Body of pancreas (tissue), 4 donors: Measurements from ENCODE around the gene ZNF813. TPM values are rescaled to one million over a fixed set of nuclear protein-coding genes. Genes with fewer than 3 reads are reported as not detected.
"Not testable (repeated sequence)": the region's sequence is repeated elsewhere in the genome, so short reads cannot be mapped to it uniquely, and the experiment has no call there.

Source experiments
- ATAC-seq: fragments of 150-250 bp; one replicate; pipeline ENCODE4 v1.9.1; 2016
- DNase-seq, 4 donors: peaks; one replicate each; pipeline ENCODE4 v3.0.0-alpha.2; 2019
- H3K27ac ChIP-seq, 4 donors: fragments of 200-600 bp; sonication (generic); 1 replicate in 3 of 4; 2 replicates in 1 of 4; pipeline versions ENCODE4 v1.5.1 to v1.6.1; 2016 to 2019; ENCODE audit warnings: mild to moderate bottlenecking in 1 of 4, mixed read lengths in 1 of 4, moderate library complexity in 1 of 4
- H3K27me3 ChIP-seq, 2 donors: fragments of 200-600 bp; sonication (generic); one replicate each; pipeline ENCODE4 v1.6.0; 2016; ENCODE audit warnings: mild to moderate bottlenecking in 1 of 2
- H3K36me3 ChIP-seq, 2 donors: fragments of 200-600 bp; sonication (generic); replicated peaks in 1 of 2; 2 replicates each; pipeline ENCODE4 v1.5.1; 2016; ENCODE audit warnings: low read depth in 2 of 2; ENCODE audit not compliant: insufficient read depth in 1 of 2
- H3K4me1 ChIP-seq: fragments of 200-600 bp; sonication (generic); one replicate; pipeline ENCODE4 v1.6.0; 2016
- H3K4me3 ChIP-seq, 2 donors: fragments of 200-600 bp; sonication (generic); 1 replicate in 1 of 2; 2 replicates in 1 of 2; pipeline ENCODE4 v1.5.1; 2016 to 2019
- H3K9me3 ChIP-seq, 3 donors: fragments of 200-600 bp; sonication (generic); 1 replicate in 2 of 3; 2 replicates in 1 of 3; pipeline ENCODE4 v1.5.1; 2016
- POLR2A ChIP-seq, 3 donors: fragments of 450-650 bp; IDR thresholded peaks; one replicate each; pipeline ENCODE4 v1.6.1; 2016; ENCODE audit warnings: antibody characterized with exemption in 3 of 3, mild to moderate bottlenecking in 2 of 3
- WGBS, 2 donors: methylation state at CpG; one replicate each; pipeline ENCODE4 v1.1.5; 2017; 5-methylcytosine and 5-hydroxymethylcytosine counted together
- intact Hi-C: fragments of 100-400 bp; cut with DNase I; formaldehyde crosslinking; loops from one replicate; pipeline ENCODE4 v1.15.1; 2023
- total RNA-seq, 2 donors: library from RNA; depleted of rRNA; stranded (reverse); fragments of >200 nt; gene quantifications; one replicate each; pipeline ENCODE4 v1.1.0, GENCODE V29; 2016
- TF ChIP-seq, protein P1 (sequence below), 7 experiments: fragments of 450-650 bp in 4 of 7; fragments of 200-600 bp in 3 of 7; sonication (generic) in 3 of 7; IDR thresholded peaks; one replicate each; pipeline ENCODE4 v1.5.1; 2016 to 2019; ENCODE audit warnings: antibody characterized with exemption in 7 of 7

The ZNF813 gene
- total RNA-seq, 2 donors from 2014 or later: 1.6 to 1.8 TPM

DNA sequence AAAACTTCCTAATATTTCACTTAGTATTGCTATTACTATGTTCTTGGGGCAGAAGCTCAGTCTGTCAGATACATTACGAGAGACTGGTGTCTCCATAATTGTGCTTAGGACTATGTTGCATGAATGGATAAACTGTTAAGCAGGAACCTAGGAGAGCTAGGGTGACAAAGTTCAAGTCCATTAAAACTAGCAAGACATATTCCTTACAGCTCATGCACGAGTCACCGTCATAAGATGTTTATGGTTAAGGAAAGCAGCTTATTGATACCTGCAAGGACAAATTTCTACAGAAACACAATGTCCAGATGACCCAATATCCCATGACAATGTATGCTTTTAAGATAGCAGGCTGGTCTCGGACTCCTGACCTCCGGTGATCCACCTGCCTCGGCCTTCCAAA, 5.7 kb upstream of the ZNF813 start:
- Histone ChIP-seq H3K36me3 (no peaks in the 10 kb centered on the region), H3K4me1 (peaks cover 4% of the 10 kb centered on the region), H3K27me3 (no peaks in the 10 kb centered on the region), H3K27ac (no peak overlapping the region), H3K4me3 (no peak overlapping the region), H3K9me3 (peaks cover 0 to 18% (median 0%) of the 10 kb centered on the region in 3 donors)
- TF ChIP-seq, protein P1, sequence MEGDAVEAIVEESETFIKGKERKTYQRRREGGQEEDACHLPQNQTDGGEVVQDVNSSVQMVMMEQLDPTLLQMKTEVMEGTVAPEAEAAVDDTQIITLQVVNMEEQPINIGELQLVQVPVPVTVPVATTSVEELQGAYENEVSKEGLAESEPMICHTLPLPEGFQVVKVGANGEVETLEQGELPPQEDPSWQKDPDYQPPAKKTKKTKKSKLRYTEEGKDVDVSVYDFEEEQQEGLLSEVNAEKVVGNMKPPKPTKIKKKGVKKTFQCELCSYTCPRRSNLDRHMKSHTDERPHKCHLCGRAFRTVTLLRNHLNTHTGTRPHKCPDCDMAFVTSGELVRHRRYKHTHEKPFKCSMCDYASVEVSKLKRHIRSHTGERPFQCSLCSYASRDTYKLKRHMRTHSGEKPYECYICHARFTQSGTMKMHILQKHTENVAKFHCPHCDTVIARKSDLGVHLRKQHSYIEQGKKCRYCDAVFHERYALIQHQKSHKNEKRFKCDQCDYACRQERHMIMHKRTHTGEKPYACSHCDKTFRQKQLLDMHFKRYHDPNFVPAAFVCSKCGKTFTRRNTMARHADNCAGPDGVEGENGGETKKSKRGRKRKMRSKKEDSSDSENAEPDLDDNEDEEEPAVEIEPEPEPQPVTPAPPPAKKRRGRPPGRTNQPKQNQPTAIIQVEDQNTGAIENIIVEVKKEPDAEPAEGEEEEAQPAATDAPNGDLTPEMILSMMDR (IDR thresholded peaks at IDR 0.05): no peak
- TF ChIP-seq POLR2A (IDR thresholded peaks at IDR 0.05): no peak
- 68 to 76% methylated on average over 6 of the region's 6 CpGs for WGBS, 2 donors
- ATAC-seq (no peak), DNase-seq (no peak)
- intact Hi-C loops: no loop called here

DNA sequence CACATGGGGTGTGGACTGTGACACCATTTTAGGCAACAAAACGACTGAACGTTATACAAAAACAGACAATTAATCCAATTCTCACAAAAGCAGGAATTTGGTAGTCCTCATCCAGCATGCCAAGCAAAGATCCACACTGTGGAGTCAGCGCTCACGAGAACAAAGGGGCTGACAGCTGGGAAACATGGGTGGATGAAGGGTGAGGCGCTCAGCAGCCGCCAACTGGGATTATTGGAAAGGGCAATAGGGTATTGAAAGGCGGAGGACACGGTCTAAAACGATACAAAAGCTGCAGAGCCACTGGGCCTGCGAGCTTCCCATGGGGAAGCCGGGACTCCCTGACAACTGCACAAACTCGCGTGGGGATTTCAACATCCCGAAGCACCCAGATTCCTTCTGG, 4.7 kb upstream of the ZNF813 start:
- intact Hi-C loops: no loop called here
- Histone ChIP-seq H3K4me3 (no peak overlapping the region), H3K27me3 (no peaks in the 10 kb centered on the region), H3K27ac (no peak overlapping the region), H3K4me1 (peaks cover 8% of the 10 kb centered on the region), H3K36me3 (no peaks in the 10 kb centered on the region), H3K9me3 (peaks cover 0 to 10% (median 0%) of the 10 kb centered on the region in 3 donors)
- no peak for DNase-seq
- no peak for ATAC-seq
- 69 to 71% methylated on average over 12 to 14 of the region's 14 CpGs for WGBS, 2 donors
- no peak for TF ChIP-seq POLR2A (IDR thresholded peaks at IDR 0.05)
- TF ChIP-seq, protein P1 (IDR thresholded peaks at IDR 0.05): no peak

DNA sequence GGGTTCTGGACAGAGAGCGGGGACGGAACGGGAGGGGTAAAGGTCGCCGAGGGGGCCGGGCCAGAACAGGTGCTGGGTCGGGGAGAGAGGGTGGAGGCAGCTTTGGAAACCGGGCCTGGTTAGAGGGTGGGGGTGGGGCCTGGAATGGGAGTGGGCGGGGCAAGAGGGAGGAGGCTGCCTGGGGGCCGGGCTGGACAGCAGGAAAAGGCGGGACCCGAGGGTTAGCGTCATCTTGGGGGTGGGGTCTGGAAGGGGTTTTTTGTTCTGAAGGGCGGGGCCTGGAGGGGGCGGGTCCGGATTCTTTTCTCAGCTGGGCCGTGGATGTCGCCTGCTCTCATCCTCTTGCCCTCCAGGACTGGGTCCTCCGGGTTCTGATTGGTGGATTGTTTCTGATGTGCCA, 4.3 kb upstream of the ZNF813 start:
- intact Hi-C loops: no loop called here
- ATAC-seq (no peak), DNase-seq (peak; percentile 7 to 31 (median 20))
- Histone ChIP-seq H3K27ac (no peak overlapping the region), H3K4me1 (peaks cover 10% of the 10 kb centered on the region), H3K27me3 (no peaks in the 10 kb centered on the region), H3K4me3 (no peak overlapping the region), H3K9me3 (peaks cover 0 to 8% (median 0%) of the 10 kb centered on the region in 3 donors), H3K36me3 (no peaks in the 10 kb centered on the region)
- 18% methylated on average over 15 to 19 of the region's 19 CpGs for WGBS, 2 donors
- TF ChIP-seq, protein P1 (IDR thresholded peaks at IDR 0.05): no peak

DNA sequence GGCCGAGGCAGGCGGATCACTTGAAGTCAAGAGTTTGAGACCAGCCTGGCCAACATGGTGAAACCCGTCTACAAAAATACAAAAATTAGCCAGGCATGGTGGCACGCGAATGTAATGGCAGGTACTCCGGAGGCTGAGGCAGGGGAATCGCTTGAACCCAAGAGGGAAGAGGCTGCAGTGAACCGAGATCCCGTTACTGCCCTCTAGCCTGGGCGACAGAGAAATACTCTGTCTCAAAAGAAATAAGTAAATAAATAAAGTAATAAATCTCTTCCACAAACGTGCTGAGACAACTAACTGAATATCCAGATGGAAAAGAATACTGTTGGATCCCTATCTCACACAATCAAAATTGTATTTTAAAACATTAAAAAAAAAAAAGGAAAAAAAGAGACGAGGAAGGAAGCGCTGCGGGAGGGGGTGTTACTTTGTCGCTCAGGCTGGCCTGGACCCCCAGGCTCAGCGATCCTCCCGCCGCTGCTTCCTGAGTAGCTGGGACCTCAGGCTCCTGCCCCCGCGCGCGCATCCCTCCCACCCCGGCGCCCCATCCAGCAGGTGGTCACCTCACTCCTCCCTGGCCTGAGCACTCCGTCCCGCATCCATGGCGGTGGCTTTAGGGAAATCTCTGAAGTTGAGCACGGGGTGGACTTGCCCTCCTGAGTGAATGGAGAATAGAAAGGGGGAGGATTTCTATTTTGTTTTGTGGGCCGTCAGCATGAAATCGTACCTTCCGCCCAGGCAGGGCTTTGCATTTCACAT, 628 bp upstream of the ZNF813 start:
- ATAC-seq (peak; percentile 26), DNase-seq (no peak)
- TF ChIP-seq, protein P1 (IDR thresholded peaks at IDR 0.05): no peak
- no peak for TF ChIP-seq POLR2A (IDR thresholded peaks at IDR 0.05)
- H3K4me1 ChIP-seq: peaks cover 14% of the 10 kb centered on the region
- H3K4me3 ChIP-seq: peak overlapping the region; percentile 20 to 32
- H3K9me3 ChIP-seq: no peaks in the 10 kb centered on the region
- peak overlapping the region in 3 of 4 donors; percentile 61 to 82 (median 72) for H3K27ac ChIP-seq
- H3K36me3 ChIP-seq: no peaks in the 10 kb centered on the region
- no peaks in the 10 kb centered on the region for H3K27me3 ChIP-seq
- intact Hi-C loops: no loop called here
- WGBS, 2 donors: 7 to 14% methylated on average over 30 to 31 of the region's 31 CpGs

DNA sequence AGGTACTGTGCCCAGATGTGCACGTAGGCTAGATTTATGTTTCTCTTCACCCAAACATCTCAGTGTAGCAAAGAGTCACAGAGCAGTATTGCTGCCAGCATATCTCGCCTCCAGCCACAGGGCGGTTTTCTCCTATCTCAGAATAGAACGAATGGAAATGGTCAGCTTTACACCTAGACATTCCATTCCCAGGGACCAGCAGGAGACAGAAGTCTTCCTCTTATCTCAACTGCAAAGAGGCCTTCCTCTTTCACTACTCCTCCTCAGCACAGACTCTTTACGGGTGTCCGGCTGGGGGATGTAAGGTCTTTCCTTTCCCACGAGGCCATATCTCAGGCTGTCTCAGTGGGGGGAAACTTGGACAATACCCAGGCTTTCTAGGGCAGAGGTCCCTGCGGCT, 1.1 kb downstream of the ZNF813 start:
- H3K27ac ChIP-seq, intact Hi-C loops, DNase-seq, H3K27me3 ChIP-seq, H3K9me3 ChIP-seq, H3K36me3 ChIP-seq, H3K4me3 ChIP-seq, ATAC-seq: not testable (repeated sequence)
- peaks cover 14% of the 10 kb centered on the region for H3K4me1 ChIP-seq
- WGBS, 2 donors: 30% methylated on average over 8 of the region's 8 CpGs
